HG02870 (cell line): Measurements from ENCODE around the gene IGFBP1.

Experiments
- ATAC-seq: cut with Tn5 transposase; IDR thresholded peaks from one replicate; pipeline ENCODE4 v1.9.1; 2021; ENCODE audit warnings: mild to moderate bottlenecking, moderate library complexity; ENCODE audit not compliant: unreplicated experiment

IGFBP1 gene

GRCh38 chr7:45880433-45880860, 7.8 kb upstream of the IGFBP1 start:
- ATAC-seq, result no peak

- no peak for ATAC-seq
Measured at GRCh38 chr7:45881280-45881758, 7.0 kb upstream of the IGFBP1 start.

- no peak for ATAC-seq
Measured at GRCh38 chr7:45881759-45882464, 6.4 kb upstream of the IGFBP1 start.

GRCh38 chr7:45882465-45882810, 5.8 kb upstream of the IGFBP1 start:
- no peak for ATAC-seq

GRCh38 chr7:45884136-45884535, 4.2 kb upstream of the IGFBP1 start:
- no peak for ATAC-seq

GRCh38 chr7:45885264-45885882, 2.9 kb upstream of the IGFBP1 start:
- no peak for ATAC-seq

- no peak for ATAC-seq
Measured at GRCh38 chr7:45886931-45887667, 1.2 kb upstream of the IGFBP1 start.

GRCh38 chr7:45888993-45889366, 692 bp downstream of the IGFBP1 start:
- no peak for ATAC-seq

GRCh38 chr7:45889367-45890067, 1.2 kb downstream of the IGFBP1 start:
- ATAC-seq, result no peak

GRCh38 chr7:45890125-45890901, 2.0 kb downstream of the IGFBP1 start:
- no peak for ATAC-seq

- no peak for ATAC-seq
Measured at GRCh38 chr7:45890902-45891461, 2.7 kb downstream of the IGFBP1 start.

- ATAC-seq, result no peak
Measured at GRCh38 chr7:45891462-45892402, 3.4 kb downstream of the IGFBP1 start.

- ATAC-seq, result no peak
Measured at GRCh38 chr7:45892407-45893035, 4.2 kb downstream of the IGFBP1 start.

- no peak for ATAC-seq
Measured at GRCh38 chr7:45893374-45893995, 5.2 kb downstream of the IGFBP1 start.

- ATAC-seq, result no peak
Measured at GRCh38 chr7:45893996-45894664, 5.8 kb downstream of the IGFBP1 start.

GRCh38 chr7:45894665-45895062, 6.4 kb downstream of the IGFBP1 start:
- ATAC-seq, result no peak

- no peak for ATAC-seq
Measured at GRCh38 chr7:45897042-45897690, 8.9 kb downstream of the IGFBP1 start.
